Stimulated activated CD8-positive, alpha-beta memory T cell treated with anti-CD3 and anti-CD28 coated beads, Interleukin-7, amount 100 ng/mL, for 4 hours (primary cell): Measurements from ENCODE around the gene RASSF6.
"Not testable (repeated sequence)": the region's sequence is repeated elsewhere in the genome, so short reads cannot be mapped to it uniquely, and the experiment has no call there.

Experiments
- DNase-seq, 2 donors: peaks; one replicate each; pipeline ENCODE4 v3.0.0-alpha.2; 2020; ENCODE audit warnings: low read depth in 2 of 2

RASSF6 gene

GRCh38 chr4:73620115-73620792 is at the start of gene RASSF6:
Gene RASSF6, minus strand, starts transcription at chr4:73620436. Its CDS starts 8,641 bp downstream, at chr4:73611795.
- DNase-seq = no peak

GRCh38 chr4:73669410-73670183 is 49.4 kb upstream of the RASSF6 start:
- DNase-seq = no peak

- DNase-seq = no peak
These were observed 48.6 kb upstream of the RASSF6 start for GRCh38 chr4:73668782-73669201.

GRCh38 chr4:73665924-73666323 is 45.7 kb upstream of the RASSF6 start:
- not testable (repeated sequence) for DNase-seq

- no peak for DNase-seq
These were observed 44.2 kb upstream of the RASSF6 start for GRCh38 chr4:73664470-73664869.

- DNase-seq = no peak
These were observed 43.3 kb upstream of the RASSF6 start for GRCh38 chr4:73663576-73663975.

- DNase-seq = no peak
These were observed 42.7 kb upstream of the RASSF6 start for GRCh38 chr4:73662709-73663546.

- DNase-seq = no peak
These were observed 41.4 kb upstream of the RASSF6 start for GRCh38 chr4:73661646-73662119.

GRCh38 chr4:73660808-73661207 is 40.6 kb upstream of the RASSF6 start:
- DNase-seq = no peak

- no peak for DNase-seq
These were observed 33.5 kb upstream of the RASSF6 start for GRCh38 chr4:73653695-73654106.

GRCh38 chr4:73650250-73650649 is 30.0 kb upstream of the RASSF6 start:
- no peak for DNase-seq

GRCh38 chr4:73648478-73648877 is 28.2 kb upstream of the RASSF6 start:
- DNase-seq = no peak

GRCh38 chr4:73646117-73646516 is 25.9 kb upstream of the RASSF6 start:
- no peak for DNase-seq

- DNase-seq = no peak
These were observed 11.5 kb upstream of the RASSF6 start for GRCh38 chr4:73631565-73632226.

GRCh38 chr4:73628834-73629233 is 8.6 kb upstream of the RASSF6 start:
- DNase-seq = not testable (repeated sequence)

- no peak for DNase-seq
These were observed 1.1 kb upstream of the RASSF6 start for GRCh38 chr4:73621357-73621756.

- DNase-seq = no peak
These were observed 890 bp downstream of the RASSF6 start for GRCh38 chr4:73619346-73619745.

GRCh38 chr4:73617256-73617655 is 3.0 kb downstream of the RASSF6 start:
- DNase-seq = no peak

GRCh38 chr4:73615613-73616012 is 4.6 kb downstream of the RASSF6 start:
- DNase-seq = no peak

GRCh38 chr4:73614311-73614867 is 5.8 kb downstream of the RASSF6 start:
- no peak for DNase-seq

GRCh38 chr4:73613130-73613529 is 7.1 kb downstream of the RASSF6 start:
- DNase-seq = no peak
